HepG2 (cell line): ENCODE results near the gene STARD5. TPM values are rescaled to one million over a fixed set of nuclear protein-coding genes. Genes with fewer than 3 reads are reported as not detected.

Experiments
- ASH2L ChIP-seq: fragments of 300-600, 200-600 bp; sonication (generic); IDR thresholded peaks from 2 replicates; pipeline ENCODE4 v1.7.0; 2017; ENCODE audit warnings: low read depth, mild to moderate bottlenecking, moderate library complexity, mixed read lengths, low read length; ENCODE audit not compliant: insufficient read length
- KLF9 ChIP-seq: IDR thresholded peaks from 2 replicates; pipeline ENCODE4 v1.6.1; 2016; ENCODE audit warnings: low read depth
- MATR3 ChIP-seq: sonication (generic); formaldehyde crosslinking; IDR thresholded peaks from 2 replicates; pipeline ENCODE4 v1.4.0; 2020; ENCODE audit warnings: missing genetic modification reagents
- MED1 ChIP-seq: sonication (generic); formaldehyde crosslinking; IDR thresholded peaks from 2 replicates; pipeline ENCODE4 v1.4.0; 2020; ENCODE audit warnings: missing genetic modification reagents
- NR0B2 ChIP-seq: sonication (generic); formaldehyde crosslinking; IDR thresholded peaks from 2 replicates; pipeline ENCODE4 v1.4.0; 2020; ENCODE audit warnings: mild to moderate bottlenecking, missing genetic modification reagents
- POLR2AphosphoS2 ChIP-seq: IDR thresholded peaks from 2 replicates; pipeline ENCODE4 v1.6.1; 2011; ENCODE audit warnings: low read depth, low read length, improper control_type of control experiment
- SP2 ChIP-seq: sonication (generic); formaldehyde crosslinking; IDR thresholded peaks from 2 replicates; pipeline ENCODE4 v1.5.1; 2020; ENCODE audit warnings: mild to moderate bottlenecking, missing genetic modification reagents
- ZBTB43 ChIP-seq: sonication (generic); formaldehyde crosslinking; conservative IDR thresholded peaks from 2 replicates; pipeline ENCODE4 v1.4.0; 2020; ENCODE audit warnings: missing genetic modification reagents
- ZEB1 ChIP-seq: IDR thresholded peaks from 2 replicates; pipeline ENCODE4 v1.6.1; 2012; ENCODE audit warnings: mild to moderate bottlenecking, low read depth, inconsistent platforms; ENCODE audit not compliant: insufficient replicate concordance
- ZFP37 ChIP-seq: sonication (generic); formaldehyde crosslinking; IDR thresholded peaks from 2 replicates; pipeline ENCODE4 v1.4.0; 2020; ENCODE audit warnings: missing genetic modification reagents, borderline replicate concordance
- ZMYM2 ChIP-seq: sonication (generic); formaldehyde crosslinking; IDR thresholded peaks from 2 replicates; pipeline ENCODE4 v1.8.0; 2022; ENCODE audit warnings: mild to moderate bottlenecking, missing genetic modification reagents
- ZMYM4 ChIP-seq: sonication (generic); formaldehyde crosslinking; IDR thresholded peaks from 2 replicates; pipeline ENCODE4 v1.8.1; 2023; ENCODE audit warnings: mild to moderate bottlenecking, missing genetic modification reagents
- ZNF136 ChIP-seq: sonication (generic); formaldehyde crosslinking; IDR thresholded peaks from 2 replicates; pipeline ENCODE4 v1.8.1; 2022; ENCODE audit warnings: low read depth, mild to moderate bottlenecking, moderate library complexity, missing genetic modification reagents
- ZNF235 ChIP-seq: sonication (generic); formaldehyde crosslinking; IDR thresholded peaks from 2 replicates; pipeline ENCODE4 v1.8.1; 2023; ENCODE audit warnings: mild to moderate bottlenecking, missing genetic modification reagents, borderline replicate concordance
- ZNF609 ChIP-seq: sonication (generic); formaldehyde crosslinking; IDR thresholded peaks from 2 replicates; pipeline ENCODE4 v1.4.0; 2020; ENCODE audit warnings: mild to moderate bottlenecking, missing genetic modification reagents, borderline replicate concordance
- ZSCAN21 ChIP-seq: sonication (generic); formaldehyde crosslinking; IDR thresholded peaks from 2 replicates; pipeline ENCODE4 v1.8.0; 2022; ENCODE audit warnings: mild to moderate bottlenecking, missing genetic modification reagents, moderate library complexity, borderline replicate concordance
- ZSCAN5A ChIP-seq: sonication (generic); formaldehyde crosslinking; IDR thresholded peaks from 2 replicates; pipeline ENCODE4 v1.8.0; 2022; ENCODE audit warnings: mild to moderate bottlenecking, missing genetic modification reagents, borderline replicate concordance
- ZUFSP ChIP-seq: sonication (generic); formaldehyde crosslinking; IDR thresholded peaks from 2 replicates; pipeline ENCODE4 v1.9.0; 2021; ENCODE audit warnings: missing genetic modification reagents, mild to moderate bottlenecking, borderline replicate concordance
- polyA plus RNA-seq, 8 experiments: library from polyadenylated mRNA; depleted of rRNA in 3 of 8; stranded (reverse) in 7 of 8; unstranded in 1 of 8; fragments of >200 nt; fragmentation: Illumina TruSeq in 4 of 8; extraction: Trizol in 4 of 8; gene quantifications; 2 replicates each; pipeline versions ENCODE4 v1.2.1 to v1.2.3, GENCODE V29; 2011 to 2016; ENCODE audit warnings: low read depth in 4 of 8, missing spikeins in 1 of 8, mixed read lengths in 1 of 8; ENCODE audit not compliant: insufficient read depth in 1 of 8
- total RNA-seq, 5 experiments: library from RNA; depleted of rRNA; stranded (reverse); fragments of >200 nt; fragmentation: Illumina TruSeq; extraction: Trizol; gene quantifications; 2 replicates each; pipeline ENCODE4 v1.2.3, GENCODE V29; 2016; ENCODE audit warnings: low read depth in 1 of 5

Gene STARD5
- total and polyA plus RNA-seq, 2 of the 13 experiments (the other 11 are each of a cell fraction or from before 2014, with no cell fraction given) = 3.1 to 3.5 TPM

- no peak for TF ChIP-seq ZUFSP
- peak; percentile 56 for TF ChIP-seq ASH2L
- no peak for TF ChIP-seq MATR3 (CRISPR knock-in tag)
- TF ChIP-seq ZMYM2 (CRISPR knock-in tag) = no peak
- no peak for TF ChIP-seq ZBTB43 (CRISPR knock-in tag)
- TF ChIP-seq SP2 (CRISPR knock-in tag) = peak; percentile 93
- TF ChIP-seq ZMYM4 = peak; percentile 52; the same call in 1 of the 2 replicates
- TF ChIP-seq ZNF136 = no peak
- TF ChIP-seq ZSCAN21 = peak; percentile 72; the same call in 1 of the 2 replicates
- 0 out of 2 replicates have a peak, but pooled peaks have one; percentile 34 for TF ChIP-seq NR0B2 (CRISPR knock-in tag)
- no peak for TF ChIP-seq KLF9 (CRISPR knock-in tag)
- TF ChIP-seq ZSCAN5A (CRISPR knock-in tag) = no peak
- peak; percentile 22; the same call in 1 of the 2 replicates for TF ChIP-seq MED1
- TF ChIP-seq ZNF609 (CRISPR knock-in tag) = no peak
- 0 out of 2 replicates have a peak, but pooled peaks have one; percentile 53 for TF ChIP-seq POLR2AphosphoS2
- TF ChIP-seq ZEB1 = peak; percentile 67
- no peak for TF ChIP-seq ZNF235 (CRISPR knock-in tag)
- TF ChIP-seq ZFP37 = no peak
Observed at GRCh38 chr15:81323944-81324881, at the start of gene STARD5 (continued).
